MM.1S (cell line): Measurements from ENCODE around the gene CREBL2.

Source experiments
- DNase-seq: peaks from one replicate; pipeline ENCODE4 v3.0.0-alpha.2; 2015
- H2AFZ ChIP-seq: fragments of 300-600 bp; sonication (generic); 2 replicates; pipeline ENCODE4 v1.6.0; 2016; ENCODE audit warnings: antibody characterized with exemption, low read length
- H3F3A ChIP-seq: fragments of 300-600 bp; sonication (generic); 2 replicates; pipeline ENCODE4 v1.6.1; 2016; ENCODE audit warnings: mild to moderate bottlenecking, antibody characterized with exemption, low read length, moderate library complexity, mixed read lengths; ENCODE audit not compliant: insufficient read depth
- H3K27ac ChIP-seq: fragments of 300-600 bp; sonication (generic); 2 replicates; pipeline ENCODE4 v1.5.1; 2016; ENCODE audit warnings: mild to moderate bottlenecking, low read length
- H3K27me3 ChIP-seq: fragments of 300-600 bp; sonication (generic); replicated peaks from 2 replicates; pipeline ENCODE4 v1.6.0; 2016; ENCODE audit warnings: low read length; ENCODE audit not compliant: insufficient read depth
- H3K36me3 ChIP-seq: fragments of 300-600 bp; sonication (generic); replicated peaks from 2 replicates; pipeline ENCODE4 v1.6.1; 2016; ENCODE audit warnings: mild to moderate bottlenecking, low read length, mixed read lengths; ENCODE audit not compliant: insufficient read depth
- H3K4me1 ChIP-seq: fragments of 300-600 bp; sonication (generic); 2 replicates; pipeline ENCODE4 v1.6.1; 2016; ENCODE audit warnings: low read length, mixed read lengths
- H3K4me2 ChIP-seq: fragments of 300-600 bp; sonication (generic); 2 replicates; pipeline ENCODE4 v1.6.0; 2016; ENCODE audit warnings: low read depth, low read length
- H3K4me3 ChIP-seq: fragments of 300-600 bp; sonication (generic); 2 replicates; pipeline ENCODE4 v1.5.1; 2016; ENCODE audit warnings: low read length, mixed read lengths
- H3K79me2 ChIP-seq: fragments of 300-600 bp; sonication (generic); 2 replicates; pipeline ENCODE4 v1.6.1; 2016; ENCODE audit warnings: mixed run types, low read length, mixed read lengths
- H3K9ac ChIP-seq: fragments of 300-600 bp; sonication (generic); 2 replicates; pipeline ENCODE4 v1.6.1; 2016; ENCODE audit warnings: low read length, mixed read lengths
- H3K9me2 ChIP-seq: fragments of 300-600 bp; sonication (generic); replicated peaks from 2 replicates; pipeline ENCODE4 v1.6.1; 2016; ENCODE audit warnings: mild to moderate bottlenecking, low read length, mixed read lengths; ENCODE audit not compliant: insufficient read depth
- H3K9me3 ChIP-seq: fragments of 300-600 bp; sonication (generic); replicated peaks from 2 replicates; pipeline ENCODE4 v1.6.1; 2016; ENCODE audit warnings: mild to moderate bottlenecking, low read length, mixed read lengths; ENCODE audit not compliant: insufficient read depth
- H4K20me1 ChIP-seq: fragments of 300-600 bp; sonication (generic); 2 replicates; pipeline ENCODE4 v1.6.1; 2016; ENCODE audit warnings: mild to moderate bottlenecking, low read length, moderate library complexity, mixed read lengths; ENCODE audit not compliant: insufficient read depth
- CTCF ChIP-seq: fragments of 300-600 bp; sonication (generic); IDR thresholded peaks from 2 replicates; pipeline ENCODE4 v1.5.1; 2016; ENCODE audit warnings: antibody characterized with exemption, low read length, mixed read lengths
- EZH2 ChIP-seq: fragments of 300-600 bp; sonication (generic); optimal IDR thresholded peaks from 2 replicates; pipeline ENCODE3; 2017; ENCODE audit warnings: low read depth, mild to moderate bottlenecking, antibody characterized with exemption, low read length, mixed read lengths
- EZH2phosphoT487 ChIP-seq: fragments of 300-600 bp; sonication (generic); IDR thresholded peaks from 2 replicates; pipeline ENCODE4 v1.6.1; 2018; ENCODE audit warnings: antibody characterized with exemption, low read length

Gene CREBL2

GRCh38 chr12:12626471-12626870, 14.8 kb downstream of the CREBL2 start:
- TF ChIP-seq EZH2 (no peak), CTCF (no peak), EZH2phosphoT487 (no peak)
- H3F3A ChIP-seq: no peaks in the 10 kb centered on the region
- H4K20me1 ChIP-seq: no peaks in the 10 kb centered on the region
- H3K27me3 ChIP-seq: no peaks in the 10 kb centered on the region
- no peak overlapping the region for H2AFZ ChIP-seq
- H3K4me3 ChIP-seq: no peak overlapping the region
- no peak overlapping the region for H3K4me2 ChIP-seq
- no peaks in the 10 kb centered on the region for H3K4me1 ChIP-seq
- no peaks in the 10 kb centered on the region for H3K9me2 ChIP-seq
- H3K79me2 ChIP-seq: peaks cover 32% of the 10 kb centered on the region
- H3K9me3 ChIP-seq: no peaks in the 10 kb centered on the region
- DNase-seq: no peak
- peaks cover 2% of the 10 kb centered on the region; the same call in 1 of the 2 replicates for H3K36me3 ChIP-seq
- H3K9ac ChIP-seq: no peak overlapping the region
- no peak overlapping the region for H3K27ac ChIP-seq

- no peak overlapping the region for H3K4me2 ChIP-seq
- no peaks in the 10 kb centered on the region for H3K9me2 ChIP-seq
- H3K9ac ChIP-seq: no peak overlapping the region
- TF ChIP-seq CTCF (no peak), EZH2phosphoT487 (no peak), EZH2 (no peak)
- H3K79me2 ChIP-seq: peaks cover 32% of the 10 kb centered on the region
- H4K20me1 ChIP-seq: no peaks in the 10 kb centered on the region
- H3K27ac ChIP-seq: no peak overlapping the region
- no peaks in the 10 kb centered on the region for H3K27me3 ChIP-seq
- H3K4me1 ChIP-seq: no peaks in the 10 kb centered on the region
- H3K4me3 ChIP-seq: no peak overlapping the region
- DNase-seq: no peak
- H3K9me3 ChIP-seq: no peaks in the 10 kb centered on the region
- peaks cover 2% of the 10 kb centered on the region; the same call in 1 of the 2 replicates for H3K36me3 ChIP-seq
- no peaks in the 10 kb centered on the region for H3F3A ChIP-seq
- no peak overlapping the region for H2AFZ ChIP-seq
These were observed 15.7 kb downstream of the CREBL2 start for GRCh38 chr12:12627308-12627827.

- Histone ChIP-seq H2AFZ (no peak overlapping the region), H3K9ac (no peak overlapping the region), H3K9me3 (no peaks in the 10 kb centered on the region), H3F3A (no peaks in the 10 kb centered on the region), H4K20me1 (no peaks in the 10 kb centered on the region), H3K27me3 (no peaks in the 10 kb centered on the region), H3K4me3 (no peak overlapping the region), H3K9me2 (no peaks in the 10 kb centered on the region), H3K27ac (no peak overlapping the region), H3K4me1 (no peaks in the 10 kb centered on the region), H3K36me3 (peaks cover 2% of the 10 kb centered on the region; the same call in 1 of the 2 replicates), H3K79me2 (peaks cover 32% of the 10 kb centered on the region), H3K4me2 (no peak overlapping the region)
- no peak for DNase-seq
- TF ChIP-seq EZH2phosphoT487 (no peak), EZH2 (no peak)
These were observed 16.3 kb downstream of the CREBL2 start for GRCh38 chr12:12628013-12628412.

GRCh38 chr12:12630850-12631249, 19.2 kb downstream of the CREBL2 start:
- Histone ChIP-seq H3K4me1 (no peaks in the 10 kb centered on the region), H3K27ac (no peak overlapping the region), H3K36me3 (no peaks in the 10 kb centered on the region), H3K4me2 (no peak overlapping the region), H4K20me1 (no peaks in the 10 kb centered on the region), H3F3A (no peaks in the 10 kb centered on the region; the same call in 1 of the 2 replicates), H3K4me3 (no peak overlapping the region), H2AFZ (no peak overlapping the region), H3K79me2 (peaks cover 28% of the 10 kb centered on the region), H3K27me3 (no peaks in the 10 kb centered on the region), H3K9ac (no peak overlapping the region), H3K9me2 (no peaks in the 10 kb centered on the region), H3K9me3 (no peaks in the 10 kb centered on the region)
- TF ChIP-seq CTCF (no peak), EZH2 (no peak), EZH2phosphoT487 (no peak)
- no peak for DNase-seq
